ENCODE measurements around the gene KIAA0319L. TPM values are rescaled to one million over a fixed set of nuclear protein-coding genes. Genes with fewer than 3 reads are reported as not detected.
"Not testable (repeated sequence)": the region's sequence is repeated elsewhere in the genome, so short reads cannot be mapped to it uniquely, and the experiment has no call there.

The KIAA0319L gene
- 76.1 TPM for total RNA-seq (ENCODE audit: insufficient read depth, low replicate concordance)

DNA sequence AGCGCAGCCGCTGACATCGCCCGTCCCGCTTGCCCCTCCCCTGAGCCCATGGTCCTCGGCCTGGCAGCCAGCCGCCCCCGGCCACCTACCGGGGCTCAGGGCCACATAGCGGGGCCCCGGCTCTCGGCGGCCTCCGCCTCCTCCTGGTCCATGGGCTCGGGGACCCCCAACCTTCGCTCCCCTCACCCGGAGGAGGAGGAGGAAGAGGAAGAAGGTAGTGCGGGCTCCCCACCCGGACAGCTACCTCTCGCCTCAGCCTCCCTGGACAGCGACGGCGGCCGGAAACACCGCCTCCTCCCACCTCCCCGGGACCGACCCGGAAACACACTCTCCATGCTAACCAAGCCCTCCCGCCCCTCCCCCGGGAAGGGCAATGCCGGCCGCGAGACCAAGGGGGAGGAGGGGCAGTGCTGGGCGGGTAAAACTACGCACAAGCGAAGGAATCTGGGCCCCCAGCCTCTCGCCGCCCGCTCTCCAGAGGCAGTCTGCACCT, at the start of gene KIAA0319L:
Gene KIAA0319L (minus strand): TSS at position 286 of the 493 bp plus-strand sequence. CDS start 2,912 bp downstream, outside the sequence.
- DNase-seq (ENCODE audit: low spot score), result no peak

GRCh38 chr1:35605867-35606182, 48.6 kb upstream of the KIAA0319L start:
- DNase-seq (ENCODE audit: low spot score), result no peak

GRCh38 chr1:35605071-35605866, 48.1 kb upstream of the KIAA0319L start:
- no peak for DNase-seq (ENCODE audit: low spot score)

GRCh38 chr1:35603941-35604340, 46.7 kb upstream of the KIAA0319L start:
- DNase-seq (ENCODE audit: low spot score), result no peak

DNA sequence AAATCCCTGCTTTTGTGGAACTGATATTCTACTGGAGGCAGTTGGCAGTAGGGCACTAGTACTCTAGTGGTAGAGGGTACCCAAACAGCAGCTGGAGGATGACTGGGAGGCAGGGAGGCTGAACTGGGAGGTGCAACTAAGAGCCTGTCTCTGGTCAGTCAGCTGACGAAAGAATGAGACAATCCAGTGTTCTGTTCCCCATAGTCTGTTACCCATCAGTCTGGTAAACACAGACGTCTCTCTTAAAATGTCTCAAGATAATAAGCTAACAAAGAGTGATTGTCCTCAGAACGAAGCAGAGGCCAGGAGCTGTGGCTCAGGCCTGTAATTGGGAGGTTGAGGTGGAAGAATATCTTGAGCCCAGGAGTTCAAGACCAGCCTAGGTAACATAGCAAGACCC, 46.3 kb upstream of the KIAA0319L start:
- no peak for DNase-seq (ENCODE audit: low spot score)

- no peak for DNase-seq (ENCODE audit: low spot score)
Measured at GRCh38 chr1:35600593-35600992, 43.4 kb upstream of the KIAA0319L start.

- no peak for DNase-seq (ENCODE audit: low spot score)
Measured at GRCh38 chr1:35599411-35599810, 42.2 kb upstream of the KIAA0319L start.

DNA sequence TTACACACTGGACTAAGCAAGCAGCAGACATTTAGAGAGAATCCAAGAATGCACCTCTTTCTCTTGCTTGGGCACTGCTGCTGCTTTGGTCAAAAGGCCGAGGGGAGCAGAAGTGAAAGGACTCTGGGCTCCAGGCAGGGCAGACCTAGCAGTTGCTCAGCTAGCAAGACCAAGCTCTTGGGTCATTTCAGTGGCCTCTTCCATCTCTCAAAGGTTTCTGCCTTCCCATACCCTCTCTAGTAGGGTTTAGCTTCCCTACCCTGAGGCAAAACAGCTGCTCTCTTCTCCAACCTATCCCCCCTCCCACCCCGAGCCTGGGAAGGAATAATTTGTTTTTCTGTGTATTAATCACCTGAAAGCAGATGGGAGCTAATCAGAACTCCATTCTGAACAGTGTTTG, 41.7 kb upstream of the KIAA0319L start:
- DNase-seq (ENCODE audit: low spot score), result no peak

DNA sequence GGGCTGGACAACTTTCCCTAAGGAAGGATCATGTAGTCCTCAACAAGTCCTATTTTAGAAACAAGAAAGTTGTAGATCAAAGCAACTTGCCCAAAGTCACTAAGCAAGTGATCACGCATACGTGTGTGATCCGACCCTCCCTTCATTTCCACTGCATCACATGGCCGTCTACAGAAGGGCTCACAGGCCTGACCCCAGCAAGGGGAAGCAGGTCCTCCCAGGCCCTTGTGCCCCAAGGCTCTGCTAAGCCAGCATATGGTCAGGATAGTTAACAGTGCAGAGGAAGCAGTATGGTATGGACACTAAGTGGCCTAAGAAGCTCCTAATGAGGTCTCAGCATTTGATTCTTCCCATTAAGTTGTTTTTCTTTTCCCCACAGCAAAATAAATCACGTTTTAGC, 40.7 kb upstream of the KIAA0319L start:
- DNase-seq (ENCODE audit: low spot score), result no peak

- no peak for DNase-seq (ENCODE audit: low spot score)
Measured at GRCh38 chr1:35595684-35596083, 38.5 kb upstream of the KIAA0319L start.

DNA sequence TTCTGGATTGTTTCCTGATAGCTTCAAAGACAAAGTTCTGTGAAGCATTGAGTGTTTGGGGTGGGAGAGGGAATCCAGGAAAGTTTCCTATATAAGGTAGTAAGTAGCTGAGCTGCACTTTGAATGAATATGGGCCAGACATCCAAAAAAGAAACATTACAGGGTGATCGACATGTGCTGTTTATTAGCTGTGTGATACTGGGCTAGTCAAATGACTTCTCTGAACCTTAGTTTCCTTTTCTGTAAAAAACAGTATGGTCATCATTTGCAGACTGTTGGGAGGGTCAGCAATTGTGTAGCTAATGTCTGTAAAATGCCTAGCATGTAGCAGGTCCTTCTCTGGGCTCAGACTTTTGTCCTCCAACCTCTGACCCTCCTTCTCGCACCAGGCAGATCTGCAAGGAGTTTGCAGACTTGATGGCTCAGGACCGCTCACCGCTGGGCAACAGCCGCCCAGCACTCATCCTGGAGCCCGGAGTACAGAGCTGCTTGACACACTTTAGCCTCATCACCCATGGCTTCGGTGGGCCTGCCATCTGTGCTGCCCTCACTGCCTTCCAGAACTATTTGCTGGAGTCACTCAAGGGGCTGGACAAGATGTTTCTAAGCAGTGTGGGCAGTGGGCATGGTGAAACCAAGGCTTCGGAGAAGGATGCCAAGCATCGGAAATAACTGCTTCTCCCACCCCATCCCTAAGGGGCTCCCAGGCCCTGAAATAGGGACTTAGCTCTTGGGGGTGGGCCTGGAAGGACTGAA, 37.0 kb upstream of the KIAA0319L start:
- no peak for DNase-seq (ENCODE audit: low spot score)

- no peak for DNase-seq (ENCODE audit: low spot score)
Measured at GRCh38 chr1:35592991-35593769, 36.0 kb upstream of the KIAA0319L start.

- DNase-seq (ENCODE audit: low spot score), result no peak
Measured at GRCh38 chr1:35591211-35591610, 34.0 kb upstream of the KIAA0319L start.

DNA sequence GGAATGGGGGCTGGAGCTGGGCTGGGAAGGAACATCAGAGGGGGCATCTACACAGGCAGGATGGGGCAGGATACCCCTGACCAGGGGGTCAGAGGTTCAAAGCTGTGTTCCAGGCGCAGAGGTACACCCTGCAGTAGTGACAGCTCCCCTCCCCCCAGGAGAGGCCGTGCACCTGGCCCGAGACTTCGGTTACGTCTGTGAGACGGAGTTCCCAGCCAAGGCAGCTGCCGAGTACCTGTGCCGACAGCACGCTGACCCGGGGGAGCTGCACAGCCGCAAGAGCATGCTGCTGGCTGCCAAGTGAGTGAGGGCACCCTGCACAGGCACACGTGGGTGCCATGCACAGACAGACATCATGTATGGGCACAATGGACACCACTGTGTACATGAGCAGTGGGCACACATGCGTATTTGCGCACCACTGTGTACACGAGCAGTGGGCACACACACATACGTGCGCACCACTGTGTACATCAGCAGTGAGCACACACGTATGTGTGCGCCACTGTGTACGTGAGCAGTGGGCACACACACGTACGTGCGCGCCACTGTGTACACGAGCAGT, 33.4 kb upstream of the KIAA0319L start:
- DNase-seq (ENCODE audit: low spot score), result no peak

DNA sequence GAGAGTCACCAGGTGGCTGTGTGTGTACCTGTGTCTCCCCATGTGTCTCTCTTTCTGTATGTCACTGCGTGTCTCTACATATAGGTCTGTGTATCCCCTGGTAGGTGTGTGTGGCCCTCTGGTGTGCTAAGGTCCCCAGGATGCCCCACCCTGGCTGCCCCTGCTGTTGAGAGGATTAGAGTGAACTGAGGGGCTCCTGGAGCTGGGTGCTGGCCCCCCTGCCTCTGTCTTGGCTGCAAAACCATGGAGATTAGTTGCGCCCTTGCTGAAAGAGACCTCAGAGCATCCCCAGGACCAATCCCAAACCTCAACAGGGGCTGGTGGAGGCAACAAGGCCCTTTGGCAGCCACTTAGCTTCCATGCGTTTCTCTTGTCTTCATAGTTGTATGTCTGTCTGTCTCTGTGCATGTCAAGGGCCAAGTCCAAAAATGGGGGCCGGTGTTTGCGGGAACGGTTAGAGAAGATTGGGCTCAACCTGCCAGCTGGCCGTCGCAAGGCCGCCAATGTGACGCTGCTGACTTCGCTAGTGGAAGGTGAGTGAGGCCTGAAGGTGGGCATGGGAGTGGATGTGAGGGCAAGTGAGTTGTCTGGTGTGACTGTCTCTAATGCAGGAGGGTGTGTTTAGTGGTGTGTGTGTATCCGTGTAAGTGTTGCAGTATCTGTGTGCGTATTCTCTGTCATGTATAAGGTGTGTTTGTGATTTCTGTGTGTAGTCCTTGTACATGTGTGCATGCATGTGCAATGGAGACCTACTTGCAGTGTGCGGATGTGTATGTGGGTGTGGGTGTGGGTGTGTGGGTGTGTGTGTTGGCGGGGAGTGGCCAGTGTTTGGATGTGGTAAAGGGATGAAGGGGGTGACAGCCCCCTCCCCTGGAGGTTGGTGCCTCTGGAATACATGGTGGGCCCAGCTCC, 32.6 kb upstream of the KIAA0319L start:
- no peak for DNase-seq (ENCODE audit: low spot score)

DNA sequence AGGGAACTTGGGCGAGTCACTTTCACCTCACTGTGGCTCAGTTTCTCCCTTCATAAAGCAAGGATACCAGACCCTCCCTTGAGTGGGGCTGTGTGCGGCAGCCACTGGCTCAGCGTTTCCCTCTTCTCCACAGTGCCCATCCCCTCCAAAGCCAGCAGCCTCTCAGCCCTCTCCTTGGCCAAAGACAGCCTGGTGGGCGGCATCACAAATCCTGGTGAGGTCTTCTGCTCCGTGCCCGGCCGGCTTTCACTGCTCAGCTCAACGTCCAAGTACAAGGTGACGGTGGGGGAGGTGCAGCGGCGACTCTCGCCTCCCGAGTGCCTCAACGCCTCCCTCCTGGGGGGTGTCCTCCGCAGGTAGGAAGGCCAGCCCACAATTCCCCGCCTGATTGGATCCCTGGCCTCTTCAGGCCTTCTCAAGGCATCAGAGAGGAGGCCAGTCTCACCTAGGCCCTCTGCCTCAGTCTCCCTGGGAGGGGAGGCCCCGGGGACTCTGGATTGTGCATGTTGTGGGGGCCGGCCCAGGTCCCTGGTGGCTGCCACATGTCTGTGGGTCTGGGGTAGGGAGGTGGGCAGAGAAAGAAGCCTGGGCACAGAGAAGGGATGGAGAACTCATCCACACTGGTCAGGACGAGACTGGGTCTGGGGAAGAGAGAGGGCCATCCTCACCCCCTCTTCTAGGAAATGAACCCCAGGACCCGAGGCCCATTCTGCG, 31.2 kb upstream of the KIAA0319L start:
- no peak for DNase-seq (ENCODE audit: low spot score)

DNA sequence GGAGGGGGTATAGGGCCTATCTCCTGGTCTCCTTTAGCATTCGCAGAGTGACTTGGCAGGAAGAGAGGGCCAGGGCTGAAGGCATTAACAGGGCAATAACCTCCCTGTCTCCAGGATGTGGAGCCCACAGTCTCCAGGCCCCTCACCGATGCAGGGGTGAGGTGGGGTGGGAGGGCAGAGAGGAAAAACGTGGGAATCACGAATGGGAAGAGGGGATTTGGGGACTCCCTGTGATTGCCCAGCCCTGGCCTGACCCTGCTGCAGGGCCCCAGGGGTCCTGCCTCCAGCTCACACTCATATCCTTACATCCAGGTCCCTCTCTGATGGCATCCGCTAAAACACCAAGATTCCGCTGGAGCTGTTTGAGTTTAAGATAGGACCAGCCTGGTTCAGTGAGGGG, 30.5 kb upstream of the KIAA0319L start:
- no peak for DNase-seq (ENCODE audit: low spot score)

- no peak for DNase-seq (ENCODE audit: low spot score)
Measured at GRCh38 chr1:35586808-35587207, 29.6 kb upstream of the KIAA0319L start.

DNA sequence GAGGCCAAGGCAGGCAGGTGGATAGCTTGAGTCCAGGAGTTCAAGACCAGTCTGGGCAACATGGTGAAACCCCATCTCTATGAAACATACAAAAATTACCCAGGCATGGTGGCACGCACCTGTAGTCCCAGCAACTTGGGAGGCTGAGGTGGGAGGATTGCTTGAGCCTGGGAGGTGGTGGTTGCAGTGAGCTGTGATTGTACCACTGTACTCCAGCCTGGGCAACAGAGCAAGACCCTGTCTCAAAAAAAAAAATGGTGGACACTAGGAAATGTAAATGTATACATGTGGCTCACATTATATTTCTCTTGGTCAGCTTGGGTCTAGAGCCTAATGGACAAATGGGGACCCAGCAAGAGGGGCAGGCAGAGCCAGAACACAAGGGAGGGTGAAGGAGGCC, 28.6 kb upstream of the KIAA0319L start:
- not testable (repeated sequence) for DNase-seq (ENCODE audit: low spot score)

DNA sequence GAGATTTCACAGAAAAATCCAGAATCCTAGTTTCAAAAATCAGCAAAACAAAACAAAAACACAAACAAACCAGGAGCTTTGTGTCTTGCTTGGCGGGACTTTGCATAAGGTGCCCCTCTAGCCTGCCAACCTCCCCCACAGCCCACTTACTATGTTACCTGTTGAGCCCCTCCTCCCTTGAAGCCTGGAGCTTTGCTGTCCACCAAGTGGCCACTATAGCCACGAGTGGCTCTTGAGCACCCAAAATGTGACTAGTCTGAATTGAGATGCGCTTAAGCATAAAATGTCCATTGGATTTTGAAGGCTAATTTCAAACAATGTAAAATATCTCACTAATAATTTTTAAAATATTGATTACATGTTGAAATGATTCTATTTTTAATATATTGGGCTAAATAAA, 28.1 kb upstream of the KIAA0319L start:
- DNase-seq (ENCODE audit: low spot score), result no peak

Measured in umbilical cord (tissue), 2 donors.